Bladder microvascular endothelial cell (primary cell): ENCODE results near the gene EIF2S1. TPM values are rescaled to one million over a fixed set of nuclear protein-coding genes. Genes with fewer than 3 reads are reported as not detected.

Source experiments
- total RNA-seq: library from RNA; depleted of rRNA; stranded (reverse); fragments of >200 nt; gene quantifications from 2 replicates; pipeline ENCODE4 v1.2.3, GENCODE V29; 2014

The EIF2S1 gene
- 175 and 302 TPM in 2 replicates for total RNA-seq

DNA sequence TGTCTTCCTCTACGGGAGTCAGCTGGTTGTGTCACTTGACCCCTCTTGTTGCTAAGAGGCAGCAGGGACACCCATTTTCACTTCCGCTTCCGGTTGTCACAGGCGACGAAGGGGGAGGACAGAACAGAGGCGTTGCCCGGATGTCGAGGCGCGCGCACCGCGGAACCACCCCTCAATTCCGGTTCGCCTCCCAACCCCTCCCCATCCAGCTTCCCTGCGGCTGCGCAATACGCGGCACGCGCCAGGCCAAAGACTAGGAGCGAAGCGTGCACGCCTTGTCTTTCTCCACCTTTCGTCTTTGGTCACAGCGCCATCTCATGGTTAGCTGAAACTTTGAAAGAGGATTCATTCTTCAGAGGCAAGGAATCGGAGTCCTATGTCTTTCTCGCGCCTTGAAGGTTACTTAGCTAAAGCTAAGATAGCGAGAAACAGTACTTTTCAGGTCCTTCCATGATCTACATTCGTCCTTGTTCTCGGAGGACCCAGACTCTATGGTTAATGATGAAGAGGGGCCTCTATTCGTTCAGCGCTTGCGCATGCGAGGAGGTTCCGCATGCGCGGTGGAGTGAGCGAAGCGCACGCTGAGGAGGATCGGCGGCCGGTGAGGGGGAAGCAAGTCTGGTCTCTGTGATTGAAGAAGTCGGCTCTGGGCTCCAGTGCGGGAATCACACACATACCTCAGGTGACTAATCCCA lies at the start of gene EIF2S1, which contains the start of gene ATP6V1D:
Gene EIF2S1 (plus strand): TSS at position 554 of the 695 bp plus-strand sequence. CDS start 4,440 bp downstream, outside the sequence.
Gene ATP6V1D (minus strand): TSS at position 30 of the 695 bp plus-strand sequence. CDS start 106 bp downstream, outside the sequence.

DNA sequence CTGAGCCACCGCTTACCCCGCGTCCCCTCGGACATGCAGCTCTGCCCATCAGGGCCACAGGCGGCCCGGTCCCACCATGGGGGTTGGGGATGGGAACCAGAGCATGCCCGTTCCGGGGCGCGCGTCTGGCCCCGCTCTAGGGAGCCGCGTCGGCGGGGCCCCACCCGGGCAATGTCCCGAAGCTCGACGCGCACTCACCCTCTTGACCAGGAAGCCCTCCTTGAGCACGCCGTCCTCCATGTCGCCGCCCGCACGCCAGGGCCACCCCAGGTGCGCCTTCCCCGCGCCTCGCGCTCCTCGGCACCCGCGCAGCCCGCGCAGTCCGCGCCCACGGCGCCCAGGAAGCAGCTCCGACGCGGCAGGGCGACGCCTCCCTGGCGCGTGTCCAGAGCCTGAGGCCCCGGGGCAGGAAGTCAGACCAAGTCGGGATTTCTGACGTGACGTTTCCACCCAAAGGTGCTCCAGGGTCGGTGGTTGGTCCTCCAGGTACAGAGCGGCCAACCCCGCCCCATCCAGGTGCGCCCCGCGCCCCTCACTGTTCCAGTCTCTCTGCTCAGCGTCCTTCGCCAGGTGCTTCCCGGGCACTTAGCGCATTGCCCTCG lies 51.8 kb downstream of the EIF2S1 start, which contains the start of gene PLEK2:
Gene PLEK2 (minus strand): TSS at position 346 of the 602 bp plus-strand sequence. CDS start 106 bp downstream, at position 240.

Other genes starting within 250 kb of the EIF2S1 start
- gene GARIN2, start 170.9 kb upstream of the EIF2S1 start, total RNA-seq, result not detected in 2 replicates
- 17.2 and 36.9 TPM in 2 replicates for gene PALS1, start 118.9 kb upstream of the EIF2S1 start, total RNA-seq
- gene ATP6V1D, start 524 bp upstream of the EIF2S1 start, total RNA-seq, result 44.7 and 73.5 TPM in 2 replicates
- 1.1 and 4.7 TPM in 2 replicates for gene PLEK2, start 51.8 kb downstream of the EIF2S1 start, total RNA-seq
- gene TMEM229B, start 128.4 kb downstream of the EIF2S1 start, total RNA-seq, result 0.94 and 0.97 TPM in 2 replicates
- gene PLEKHH1, start 173.0 kb downstream of the EIF2S1 start, total RNA-seq, result 0.16 and 0.31 TPM in 2 replicates
- gene PIGH, start 239.9 kb downstream of the EIF2S1 start, total RNA-seq, result 7.8 and 10.1 TPM in 2 replicates